ENCODE data around the gene FZD8.

DNA sequence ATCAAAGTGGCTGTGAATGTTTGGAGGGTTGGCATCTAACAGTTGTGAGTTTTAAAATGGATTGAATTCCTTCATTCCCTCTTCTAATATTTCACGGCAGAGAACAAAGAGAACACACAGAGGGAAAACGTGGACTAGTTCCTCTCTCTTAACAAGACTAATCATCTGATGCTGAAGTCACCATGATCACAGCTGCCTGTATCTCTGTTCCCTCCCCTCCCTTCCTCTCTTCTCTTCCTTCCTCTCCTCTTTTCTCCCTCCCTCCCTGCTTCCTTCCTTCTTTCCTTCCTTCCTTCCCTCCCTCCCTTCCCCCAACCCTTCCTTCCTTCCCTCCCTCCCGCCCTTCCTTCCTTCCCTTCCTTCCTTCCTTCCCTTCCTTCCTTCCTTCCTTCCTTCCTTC is 47.0 kb downstream of the FZD8 start:
- TF ChIP-seq POLR2A (IDR thresholded peaks at IDR 0.05) = no peak
- TF ChIP-seq, protein P1, sequence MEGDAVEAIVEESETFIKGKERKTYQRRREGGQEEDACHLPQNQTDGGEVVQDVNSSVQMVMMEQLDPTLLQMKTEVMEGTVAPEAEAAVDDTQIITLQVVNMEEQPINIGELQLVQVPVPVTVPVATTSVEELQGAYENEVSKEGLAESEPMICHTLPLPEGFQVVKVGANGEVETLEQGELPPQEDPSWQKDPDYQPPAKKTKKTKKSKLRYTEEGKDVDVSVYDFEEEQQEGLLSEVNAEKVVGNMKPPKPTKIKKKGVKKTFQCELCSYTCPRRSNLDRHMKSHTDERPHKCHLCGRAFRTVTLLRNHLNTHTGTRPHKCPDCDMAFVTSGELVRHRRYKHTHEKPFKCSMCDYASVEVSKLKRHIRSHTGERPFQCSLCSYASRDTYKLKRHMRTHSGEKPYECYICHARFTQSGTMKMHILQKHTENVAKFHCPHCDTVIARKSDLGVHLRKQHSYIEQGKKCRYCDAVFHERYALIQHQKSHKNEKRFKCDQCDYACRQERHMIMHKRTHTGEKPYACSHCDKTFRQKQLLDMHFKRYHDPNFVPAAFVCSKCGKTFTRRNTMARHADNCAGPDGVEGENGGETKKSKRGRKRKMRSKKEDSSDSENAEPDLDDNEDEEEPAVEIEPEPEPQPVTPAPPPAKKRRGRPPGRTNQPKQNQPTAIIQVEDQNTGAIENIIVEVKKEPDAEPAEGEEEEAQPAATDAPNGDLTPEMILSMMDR (IDR thresholded peaks at IDR 0.05) = no peak
